GM21825 (cell line): ENCODE results near the gene COL13A1.

Experiments
- ATAC-seq: cut with Tn5 transposase; IDR thresholded peaks from one replicate; pipeline ENCODE4 v1.9.1; 2021; ENCODE audit warnings: mild to moderate bottlenecking, moderate library complexity; ENCODE audit not compliant: unreplicated experiment

The COL13A1 gene

DNA sequence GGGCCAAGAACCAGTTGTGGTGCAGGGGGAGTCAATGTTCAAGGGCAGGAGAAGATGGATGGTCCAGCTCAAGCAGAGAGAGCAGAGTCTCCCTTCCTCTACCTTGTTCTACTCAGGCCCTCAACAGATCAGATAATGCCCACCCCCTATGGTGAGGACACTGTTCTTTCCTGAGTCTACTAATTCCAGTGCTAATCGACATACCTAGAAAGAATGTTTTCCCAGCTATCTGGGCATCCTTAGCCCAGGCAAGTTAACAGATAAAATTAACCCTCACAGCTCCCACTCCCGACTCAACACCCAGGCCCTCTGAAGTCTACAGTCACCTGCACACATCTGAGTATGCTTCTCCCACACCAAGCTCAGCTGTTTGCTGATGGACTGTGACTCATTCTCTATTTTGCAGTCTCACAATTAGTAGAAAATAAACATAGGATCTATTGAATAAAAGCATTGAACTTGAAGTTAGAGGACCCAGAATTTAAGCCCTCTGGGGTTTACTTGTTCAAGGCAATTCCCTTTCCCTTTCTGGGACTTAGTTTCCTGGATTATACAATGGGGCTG is 17.1 kb downstream of the COL13A1 start:
- ATAC-seq = no peak

- no peak for ATAC-seq
These were observed 18.2 kb downstream of the COL13A1 start for GRCh38 chr10:69819716-69820506.

DNA sequence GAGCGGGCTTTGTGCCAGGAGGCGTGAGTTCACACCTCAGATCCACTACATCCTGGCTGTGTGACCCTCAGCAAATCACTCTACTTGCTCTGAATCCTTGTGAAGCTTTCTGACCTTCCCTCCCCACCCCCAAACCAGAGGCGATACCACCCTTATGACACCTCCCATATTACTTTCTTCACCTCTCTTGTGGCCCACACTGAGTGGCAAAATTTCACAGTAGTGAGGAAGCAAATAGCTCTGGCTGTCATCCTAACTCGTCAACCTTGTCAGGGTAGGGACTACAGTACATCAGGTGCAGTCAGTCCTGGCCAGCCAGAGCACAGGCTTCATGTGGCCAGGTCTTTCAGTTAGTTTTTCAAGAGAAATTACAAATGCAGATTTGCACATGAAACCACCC is 19.1 kb downstream of the COL13A1 start:
- ATAC-seq = no peak

DNA sequence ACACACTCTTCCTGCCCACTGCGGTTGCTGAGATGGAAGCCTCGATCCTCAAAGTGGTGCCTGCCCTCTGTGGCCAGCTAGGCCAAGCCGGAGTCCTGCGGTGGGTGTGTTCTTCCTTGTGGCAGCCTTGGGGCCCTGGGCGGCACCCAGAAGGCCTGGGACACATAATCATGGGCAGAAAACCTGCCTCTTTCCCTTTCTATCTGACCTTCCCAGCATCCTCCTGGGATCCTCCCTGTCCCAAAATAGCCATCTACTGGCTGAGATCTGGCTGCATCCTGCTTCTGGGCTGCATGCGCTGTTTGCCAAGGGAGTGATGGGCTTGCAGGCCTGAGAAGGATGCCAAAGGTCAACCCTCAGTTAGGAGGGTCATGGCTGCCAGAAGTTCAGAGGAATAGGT is 23.9 kb downstream of the COL13A1 start:
- ATAC-seq = no peak

- no peak for ATAC-seq
These were observed 24.4 kb downstream of the COL13A1 start for GRCh38 chr10:69826094-69826493.

DNA sequence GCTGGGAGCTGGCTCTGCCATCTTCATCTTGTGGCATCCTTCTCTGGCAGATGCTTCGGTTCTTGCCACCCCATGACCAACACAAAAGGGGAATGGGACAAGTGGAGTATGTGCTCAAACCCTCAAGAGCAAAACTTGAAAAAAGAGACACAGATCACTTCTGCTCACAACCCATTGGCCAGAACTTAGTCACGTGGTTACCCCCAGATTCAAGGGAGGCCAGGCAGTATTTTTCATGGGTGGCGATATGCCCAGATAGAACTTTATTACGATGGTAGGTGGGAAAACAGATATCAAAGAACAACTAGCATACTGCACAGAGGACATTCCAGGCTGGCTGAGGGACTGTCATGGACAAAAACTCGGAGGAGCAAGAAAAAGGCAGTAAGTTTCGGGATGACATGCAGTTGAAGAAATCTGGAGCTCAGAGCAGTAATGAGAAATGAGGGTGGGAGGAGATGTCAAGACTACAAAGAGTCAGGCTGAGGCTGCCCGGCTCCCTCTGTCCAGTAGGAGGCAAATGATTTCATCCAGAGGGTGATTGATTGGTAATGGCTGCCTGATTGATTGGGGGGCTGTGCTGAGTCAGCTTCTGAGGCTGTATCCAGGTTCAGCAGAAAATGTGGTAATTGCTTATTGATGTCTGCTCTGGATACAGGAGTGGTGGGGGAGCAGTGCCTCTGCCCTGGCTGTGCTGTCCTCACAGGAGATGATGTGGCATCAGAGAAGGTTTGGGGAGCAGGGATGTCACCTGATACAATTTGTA is 25.3 kb downstream of the COL13A1 start:
- ATAC-seq = no peak

DNA sequence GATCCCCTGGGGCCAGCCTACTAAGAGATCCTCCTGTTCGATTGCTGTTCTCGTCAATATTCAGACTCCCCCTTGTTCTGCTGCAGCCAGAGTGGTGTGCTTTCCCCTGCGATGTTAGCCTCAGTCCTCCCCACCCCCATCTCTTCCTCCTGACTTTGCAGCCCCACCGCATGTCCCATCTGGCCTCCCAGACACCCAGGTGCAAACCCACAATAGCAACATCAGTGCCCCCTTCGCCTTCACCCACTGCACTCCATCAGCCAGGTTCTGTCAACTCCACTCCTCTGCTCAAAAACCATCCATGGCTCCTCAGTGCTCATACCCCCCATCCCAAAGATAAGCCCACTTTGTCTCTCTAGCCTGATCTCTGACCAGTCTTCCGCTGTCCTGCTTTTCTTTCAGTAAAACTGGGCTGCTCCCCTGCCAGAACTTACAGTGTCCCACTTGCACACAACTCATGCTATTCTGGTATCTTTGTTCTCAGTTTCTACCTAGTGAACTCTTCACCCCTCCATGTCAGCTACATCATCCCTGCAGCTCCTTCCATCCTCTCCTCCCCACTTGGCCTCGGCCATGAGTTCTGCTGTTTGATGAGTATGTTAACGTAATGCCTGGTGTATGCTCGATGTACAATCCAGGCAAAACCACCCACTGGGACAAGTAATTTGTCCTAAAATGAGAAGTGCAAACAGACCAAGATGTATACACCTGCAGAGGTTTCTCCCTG is 26.6 kb downstream of the COL13A1 start:
- no peak for ATAC-seq

DNA sequence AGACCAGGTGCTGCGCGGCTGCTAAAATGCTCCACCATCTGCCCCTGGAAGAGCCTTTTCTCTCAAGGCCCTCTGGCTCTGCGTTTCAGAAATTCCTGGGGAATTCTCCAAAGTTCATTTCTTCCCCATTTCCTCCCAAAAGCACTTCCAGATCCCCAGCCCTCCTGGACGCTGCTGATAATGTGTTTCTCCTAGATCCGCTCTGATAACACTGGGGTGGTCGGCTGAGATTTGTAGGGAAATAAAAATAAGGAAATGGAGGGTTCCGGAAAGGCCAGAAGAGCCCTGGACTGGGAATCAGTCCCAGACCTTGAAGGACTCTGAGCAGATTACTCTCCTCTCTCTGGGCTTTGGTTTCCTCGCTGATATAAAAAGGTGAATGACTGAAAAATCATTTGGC is 28.1 kb downstream of the COL13A1 start:
- ATAC-seq = no peak

GRCh38 chr10:69831231-69831855 is 29.6 kb downstream of the COL13A1 start:
- no peak for ATAC-seq

DNA sequence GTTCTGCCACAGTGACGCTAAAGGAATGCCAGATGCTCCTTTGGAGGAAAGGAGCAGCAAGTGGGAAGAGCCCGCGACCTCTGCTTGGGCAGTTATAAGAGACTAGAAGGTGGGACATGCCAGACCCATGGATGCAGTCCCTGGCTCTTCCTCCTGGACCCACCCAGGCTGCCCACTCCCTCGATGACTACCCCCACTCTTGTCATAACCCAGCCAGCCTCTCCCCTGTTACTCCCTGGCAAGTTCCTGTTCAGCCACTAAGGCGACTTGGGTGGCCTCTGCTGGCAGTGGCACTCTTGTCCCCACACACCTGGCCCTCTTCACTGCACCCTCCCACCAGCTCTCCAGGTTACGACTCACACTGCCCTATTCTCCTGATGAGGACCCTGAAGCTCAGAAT is 33.5 kb downstream of the COL13A1 start:
- no peak for ATAC-seq

- no peak for ATAC-seq
These were observed 34.4 kb downstream of the COL13A1 start for GRCh38 chr10:69835875-69836730.

- no peak for ATAC-seq
These were observed 35.0 kb downstream of the COL13A1 start for GRCh38 chr10:69836731-69837030.

- no peak for ATAC-seq
These were observed 35.6 kb downstream of the COL13A1 start for GRCh38 chr10:69837261-69837660.

DNA sequence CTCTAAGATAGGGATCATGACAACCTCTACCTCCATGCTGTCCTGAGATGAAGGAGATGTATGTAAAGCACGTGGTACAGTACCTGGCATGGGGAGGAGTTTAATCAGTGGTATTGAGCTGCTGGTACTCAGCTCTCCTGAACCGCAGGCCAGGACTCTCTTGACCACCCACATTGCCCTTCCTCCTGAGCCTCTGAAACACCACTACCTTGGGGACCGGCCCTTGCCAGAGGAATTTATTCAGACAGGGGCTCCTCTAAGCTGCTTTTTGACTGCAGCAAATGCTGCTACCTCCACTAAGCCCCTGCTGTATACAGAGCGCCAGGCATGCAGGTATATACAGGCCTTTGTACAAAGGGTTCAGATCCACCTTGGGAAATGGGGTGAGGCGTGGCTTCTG is 36.7 kb downstream of the COL13A1 start:
- ATAC-seq = no peak

DNA sequence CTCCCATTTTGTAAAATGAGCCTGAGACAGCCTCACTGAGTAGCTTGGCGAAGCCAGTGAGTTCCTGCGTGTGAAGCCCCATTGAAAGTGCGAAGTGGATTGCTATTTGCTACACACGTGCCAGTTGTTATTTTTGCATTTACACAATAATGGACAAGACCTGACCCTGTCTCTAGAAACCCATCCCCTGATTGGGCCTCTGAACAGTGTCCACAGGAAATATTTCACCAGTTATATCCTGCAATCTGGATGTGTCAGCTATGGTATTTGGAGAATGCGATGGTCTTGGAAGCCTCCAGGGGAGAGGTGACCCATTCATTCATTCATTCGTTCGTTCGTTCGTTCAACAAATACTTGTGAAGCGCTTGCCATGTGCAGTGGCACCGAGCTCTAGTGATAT is 37.1 kb downstream of the COL13A1 start:
- ATAC-seq = no peak

DNA sequence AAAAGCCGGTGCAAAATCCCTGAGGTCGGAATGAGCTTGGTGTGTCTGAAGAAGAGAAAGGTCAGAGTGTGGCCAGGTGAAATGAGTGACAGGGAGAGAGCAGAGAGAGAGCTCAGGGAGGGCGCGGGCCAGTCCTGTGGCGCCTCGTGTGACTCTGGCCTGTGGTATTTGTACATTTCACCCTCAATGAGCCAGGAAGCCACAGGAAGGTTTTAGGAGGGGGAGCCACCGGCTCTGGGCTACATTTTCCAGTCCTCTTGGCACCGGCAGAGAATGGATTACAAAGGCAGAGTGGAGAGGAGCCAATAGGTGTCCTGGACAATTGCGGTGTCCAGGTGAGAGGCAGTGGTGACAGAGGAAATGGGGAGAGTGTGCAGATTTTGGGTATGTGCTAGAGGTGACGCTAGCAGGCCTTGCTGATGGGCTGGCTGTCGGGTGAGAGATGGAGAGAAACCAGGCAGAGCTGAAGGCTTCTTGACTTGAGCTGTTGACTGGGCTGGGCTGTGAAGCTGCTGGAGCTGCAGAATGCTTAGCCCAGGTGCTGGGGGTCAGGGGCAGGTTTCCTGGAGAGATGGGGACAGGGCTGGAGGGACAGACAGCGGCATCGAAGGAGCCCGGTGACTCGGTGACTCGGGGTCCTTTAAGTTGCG is 38.1 kb downstream of the COL13A1 start:
- ATAC-seq = no peak

DNA sequence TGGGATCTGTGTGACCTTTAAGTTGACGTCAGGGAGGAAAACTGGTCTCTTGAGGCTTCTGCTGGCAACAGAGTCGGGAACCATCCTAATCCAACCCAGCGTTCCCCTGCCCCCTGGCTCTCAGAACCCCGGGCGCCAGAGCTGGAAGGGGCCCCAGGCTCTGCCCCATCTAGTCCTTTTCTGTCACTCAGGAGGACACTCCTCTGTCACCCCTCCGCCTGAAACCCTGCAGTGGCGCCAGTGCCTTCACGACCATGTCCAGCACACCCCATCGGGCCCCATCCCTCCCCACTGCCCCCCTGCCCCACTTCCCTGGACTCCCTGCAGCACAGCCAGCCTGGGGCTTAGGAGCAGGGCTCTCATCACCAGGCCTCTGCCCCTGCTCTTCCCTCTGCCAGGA is 39.1 kb downstream of the COL13A1 start:
- no peak for ATAC-seq

- ATAC-seq = no peak
These were observed 40.3 kb downstream of the COL13A1 start for GRCh38 chr10:69842020-69842419.

GRCh38 chr10:69842882-69843281 is 41.2 kb downstream of the COL13A1 start:
- ATAC-seq = no peak

GRCh38 chr10:69843923-69844322 is 42.2 kb downstream of the COL13A1 start:
- ATAC-seq = no peak
